Bronchial epithelial cell (primary cell): Measurements from ENCODE around the gene NACA2. TPM values are rescaled to one million over a fixed set of nuclear protein-coding genes. Genes with fewer than 3 reads are reported as not detected.

Source experiments
- DNase-seq: peaks from one replicate; pipeline ENCODE4 v3.0.0-alpha.2; 2010; ENCODE audit warnings: low read depth
- FAIRE-seq: peaks from 2 replicates; lab custom pipeline; 2011; peaks lifted over from hg19 to GRCh38; lab: Jason Lieb, UNC
- H3K27me3 ChIP-seq: 2 replicates; pipeline ENCODE4 v1.5.1; 2011; ENCODE audit warnings: low read length; ENCODE audit not compliant: control insufficient read depth, insufficient read depth
- H3K36me3 ChIP-seq: 2 replicates; pipeline ENCODE4 v1.5.1; 2011; ENCODE audit warnings: low read length; ENCODE audit not compliant: control insufficient read depth, insufficient read depth
- H3K4me3 ChIP-seq: 2 replicates; pipeline ENCODE4 v1.5.1; 2011; ENCODE audit warnings: mild to moderate bottlenecking, low read depth, low read length, control low read depth
- CTCF ChIP-seq: IDR thresholded peaks from 2 replicates; pipeline ENCODE4 v1.5.1; 2011; ENCODE audit warnings: mild to moderate bottlenecking, moderate library complexity, low read length, control low read depth, inconsistent platforms; ENCODE audit not compliant: insufficient read depth, severe bottlenecking
- total RNA-seq: library from RNA; depleted of rRNA; stranded (reverse); fragments of >200 nt; gene quantifications from 2 replicates; pipeline ENCODE4 v1.2.1, GENCODE V29; 2014

The NACA2 gene
- total RNA-seq, 1 donor from 2014 or later = not detected

- no peak for TF ChIP-seq CTCF
- DNase-seq = peak; percentile 37
- Histone ChIP-seq H3K27me3 (no peaks in the 10 kb centered on the region), H3K4me3 (no peak overlapping the region), H3K36me3 (no peaks in the 10 kb centered on the region)
- FAIRE-seq = no peak
Observed at GRCh38 chr17:61594294-61594825, 3.3 kb upstream of the NACA2 start.

- no peak for FAIRE-seq
- no peak for TF ChIP-seq CTCF
- Histone ChIP-seq H3K4me3 (no peak overlapping the region), H3K36me3 (no peaks in the 10 kb centered on the region), H3K27me3 (no peaks in the 10 kb centered on the region)
- DNase-seq = no peak
Observed at GRCh38 chr17:61593426-61593825, 2.4 kb upstream of the NACA2 start.

DNA sequence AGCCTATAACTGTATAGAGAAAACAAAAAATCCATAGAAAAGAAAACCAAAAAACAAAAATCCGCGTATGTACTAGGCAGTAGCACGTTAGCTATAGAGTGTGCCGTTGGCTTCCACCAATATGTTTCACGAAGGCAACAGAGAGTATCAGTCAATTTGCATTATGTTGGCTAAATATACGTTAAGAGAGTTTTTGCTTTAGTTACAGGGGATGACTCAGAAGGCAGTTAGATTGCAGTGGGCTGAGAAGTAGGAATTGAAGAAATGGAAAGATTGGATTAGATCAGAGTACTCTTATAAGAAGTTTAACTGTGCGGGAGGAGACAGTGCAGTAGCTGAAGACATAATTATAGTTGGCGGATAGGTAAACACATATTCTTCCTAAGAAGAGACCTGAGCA is 911 bp upstream of the NACA2 start:
- DNase-seq = no peak
- Histone ChIP-seq H3K36me3 (no peaks in the 10 kb centered on the region), H3K27me3 (peaks cover 1% of the 10 kb centered on the region), H3K4me3 (no peak overlapping the region)
- no peak for FAIRE-seq
- no peak for TF ChIP-seq CTCF

GRCh38 chr17:61589990-61590389 is 1.0 kb downstream of the NACA2 start:
- no peak for TF ChIP-seq CTCF
- no peak overlapping the region for H3K4me3 ChIP-seq
- peaks cover 1% of the 10 kb centered on the region for H3K27me3 ChIP-seq
- FAIRE-seq = no peak
- H3K36me3 ChIP-seq = no peaks in the 10 kb centered on the region
- DNase-seq = no peak

GRCh38 chr17:61587807-61588660 is 3.0 kb downstream of the NACA2 start:
- no peak for TF ChIP-seq CTCF
- DNase-seq (no peak), FAIRE-seq (no peak)
- Histone ChIP-seq H3K36me3 (no peaks in the 10 kb centered on the region), H3K27me3 (peaks cover 1% of the 10 kb centered on the region), H3K4me3 (no peak overlapping the region)
